Immature natural killer cell (primary cell): Measurements from ENCODE around the gene ZKSCAN1. TPM values are rescaled to one million over a fixed set of nuclear protein-coding genes. Genes with fewer than 3 reads are reported as not detected.

Experiments
- DNase-seq, 3 donors: peaks; one replicate each; pipeline ENCODE4 v3.0.0; 2022; ENCODE audit warnings: mixed read lengths in 1 of 3
- H3K27ac Mint-ChIP-seq, 6 donors: one replicate each; pipeline ENCODE4 v1.8.0; 2020; ENCODE audit warnings: mixed read lengths in 6 of 6, mild to moderate bottlenecking in 5 of 6, inconsistent platforms in 4 of 6, moderate library complexity in 3 of 6
- H3K27me3 Mint-ChIP-seq, 3 donors: one replicate each; pipeline ENCODE4 v1.8.0; 2020 to 2021; ENCODE audit warnings: low read depth in 3 of 3, mild to moderate bottlenecking in 3 of 3, mixed read lengths in 3 of 3, moderate library complexity in 3 of 3, inconsistent platforms in 1 of 3
- H3K36me3 Mint-ChIP-seq, 3 donors: one replicate each; pipeline ENCODE4 v1.8.0; 2020; ENCODE audit warnings: mixed read lengths in 3 of 3, inconsistent platforms in 2 of 3, mild to moderate bottlenecking in 2 of 3
- H3K4me1 Mint-ChIP-seq, 2 donors: one replicate each; pipeline ENCODE4 v1.8.0; 2020; ENCODE audit warnings: inconsistent platforms in 2 of 2, mild to moderate bottlenecking in 2 of 2, mixed read lengths in 2 of 2, moderate library complexity in 1 of 2
- H3K4me3 Mint-ChIP-seq, 5 donors: one replicate each; pipeline ENCODE4 v1.8.0; 2020; ENCODE audit warnings: mild to moderate bottlenecking in 5 of 5, mixed read lengths in 5 of 5, inconsistent platforms in 3 of 5, moderate library complexity in 3 of 5
- H3K9me3 Mint-ChIP-seq, 6 donors: one replicate each; pipeline ENCODE4 v1.8.0; 2020; ENCODE audit warnings: mild to moderate bottlenecking in 6 of 6, mixed read lengths in 6 of 6, inconsistent platforms in 4 of 6, moderate library complexity in 3 of 6
- polyA plus RNA-seq, 3 donors: library from polyadenylated mRNA; unstranded; fragments of 300-500 nt; fragmentation: Illumina TruSeq; gene quantifications; one replicate each; pipeline ENCODE4 v1.2.3, GENCODE V29; 2021

The ZKSCAN1 gene
- polyA plus RNA-seq, 3 donors from 2014 or later, result 14.4 to 48.9 (median 18.7) TPM

GRCh38 chr7:100064162-100064561, 48.8 kb downstream of the ZKSCAN1 start:
- no peak overlapping the region for H3K4me3 Mint-ChIP-seq
- no peak for DNase-seq
- peak overlapping the region in 1 of 6 donors; percentile 11 for H3K27ac Mint-ChIP-seq
- H3K36me3 Mint-ChIP-seq, result peaks cover 0 to 20% (median 4%) of the 10 kb centered on the region in 3 donors
- no peaks in the 10 kb centered on the region for H3K9me3 Mint-ChIP-seq
- no peaks in the 10 kb centered on the region for H3K4me1 Mint-ChIP-seq
- no peaks in the 10 kb centered on the region for H3K27me3 Mint-ChIP-seq

- H3K36me3 Mint-ChIP-seq, result peaks cover 9 to 22% (median 14%) of the 10 kb centered on the region in 3 donors
- no peaks in the 10 kb centered on the region for H3K27me3 Mint-ChIP-seq
- H3K4me1 Mint-ChIP-seq, result no peaks in the 10 kb centered on the region
- H3K9me3 Mint-ChIP-seq, result peaks cover 0 to 6% (median 3%) of the 10 kb centered on the region in 6 donors
- no peak overlapping the region for H3K27ac Mint-ChIP-seq
- no peak overlapping the region for H3K4me3 Mint-ChIP-seq
- DNase-seq, result no peak
These were observed 50.2 kb downstream of the ZKSCAN1 start for GRCh38 chr7:100065452-100066186.

- H3K36me3 Mint-ChIP-seq, result peaks cover 22 to 36% (median 28%) of the 10 kb centered on the region in 3 donors
- H3K9me3 Mint-ChIP-seq, result peaks cover 0 to 20% (median 17%) of the 10 kb centered on the region in 6 donors
- DNase-seq, result no peak
- H3K4me1 Mint-ChIP-seq, result no peaks in the 10 kb centered on the region
- H3K27ac Mint-ChIP-seq, result no peak overlapping the region
- no peak overlapping the region for H3K4me3 Mint-ChIP-seq
- peaks cover 0 to 3% (median 0%) of the 10 kb centered on the region in 3 donors for H3K27me3 Mint-ChIP-seq
These were observed 51.6 kb downstream of the ZKSCAN1 start for GRCh38 chr7:100066953-100067352.

GRCh38 chr7:100069991-100070390, 54.6 kb downstream of the ZKSCAN1 start:
- H3K27ac Mint-ChIP-seq, result peak overlapping the region in 1 of 6 donors; percentile 8
- no peak overlapping the region for H3K4me3 Mint-ChIP-seq
- peaks cover 36 to 53% (median 46%) of the 10 kb centered on the region in 3 donors for H3K36me3 Mint-ChIP-seq
- DNase-seq, result no peak
- no peaks in the 10 kb centered on the region for H3K4me1 Mint-ChIP-seq
- peaks cover 0 to 26% (median 21%) of the 10 kb centered on the region in 6 donors for H3K9me3 Mint-ChIP-seq
- H3K27me3 Mint-ChIP-seq, result peaks cover 0 to 3% (median 0%) of the 10 kb centered on the region in 3 donors

GRCh38 chr7:100071018-100071723, 55.8 kb downstream of the ZKSCAN1 start:
- no peak for DNase-seq
- Mint-ChIP-seq H3K4me3 (no peak overlapping the region), H3K9me3 (peaks cover 0 to 26% (median 21%) of the 10 kb centered on the region in 6 donors), H3K36me3 (peaks cover 42 to 58% (median 56%) of the 10 kb centered on the region in 3 donors), H3K27ac (no peak overlapping the region), H3K27me3 (peaks cover 0 to 3% (median 2%) of the 10 kb centered on the region in 3 donors), H3K4me1 (no peaks in the 10 kb centered on the region)

- Mint-ChIP-seq H3K27ac (peak overlapping the region in 1 of 6 donors; percentile 55), H3K4me3 (no peak overlapping the region), H3K36me3 (peaks cover 46 to 66% (median 56%) of the 10 kb centered on the region in 3 donors), H3K27me3 (peaks cover 0 to 3% (median 2%) of the 10 kb centered on the region in 3 donors), H3K9me3 (peaks cover 0 to 26% (median 21%) of the 10 kb centered on the region in 6 donors), H3K4me1 (peaks cover 2 to 5% of the 10 kb centered on the region in 2 donors)
- DNase-seq, result no peak
These were observed 57.1 kb downstream of the ZKSCAN1 start for GRCh38 chr7:100072462-100072861.

- Mint-ChIP-seq H3K9me3 (peaks cover 0 to 26% (median 21%) of the 10 kb centered on the region in 6 donors), H3K36me3 (peaks cover 44 to 69% (median 56%) of the 10 kb centered on the region in 3 donors), H3K4me1 (peaks cover 9 to 20% of the 10 kb centered on the region in 2 donors), H3K4me3 (no peak overlapping the region), H3K27me3 (peaks cover 0 to 3% (median 2%) of the 10 kb centered on the region in 3 donors), H3K27ac (no peak overlapping the region)
- DNase-seq, result no peak
These were observed 59.4 kb downstream of the ZKSCAN1 start for GRCh38 chr7:100074841-100075240.

- H3K4me1 Mint-ChIP-seq, result peaks cover 14 to 26% of the 10 kb centered on the region in 2 donors
- H3K36me3 Mint-ChIP-seq, result peaks cover 39 to 63% (median 50%) of the 10 kb centered on the region in 3 donors
These were observed 60.0 kb downstream of the ZKSCAN1 start for GRCh38 chr7:100075418-100075817.

GRCh38 chr7:100077205-100077604, 61.8 kb downstream of the ZKSCAN1 start:
- Mint-ChIP-seq H3K27ac (no peak overlapping the region), H3K4me1 (peaks cover 25 to 44% of the 10 kb centered on the region in 2 donors), H3K36me3 (peaks cover 21 to 45% (median 32%) of the 10 kb centered on the region in 3 donors), H3K27me3 (peaks cover 6 to 11% (median 10%) of the 10 kb centered on the region in 3 donors), H3K4me3 (no peak overlapping the region), H3K9me3 (peaks cover 0 to 4% (median 2%) of the 10 kb centered on the region in 6 donors)
- DNase-seq, result no peak

More at GRCh38 chr7:100075418-100075817, 60.0 kb downstream of the ZKSCAN1 start:
- Mint-ChIP-seq H3K4me3 (no peak overlapping the region), H3K9me3 (peaks cover 0 to 21% (median 20%) of the 10 kb centered on the region in 6 donors), H3K27me3 (peaks cover 0 to 5% (median 4%) of the 10 kb centered on the region in 3 donors), H3K27ac (no peak overlapping the region)
- no peak for DNase-seq

GRCh38 chr7:100079024-100079560, 63.7 kb downstream of the ZKSCAN1 start:
- Mint-ChIP-seq H3K4me3 (peak overlapping the region; percentile 1 to 59 (median 26)), H3K27me3 (peaks cover 13 to 16% (median 16%) of the 10 kb centered on the region in 3 donors), H3K27ac (peak overlapping the region in 4 of 6 donors; percentile 51 to 89 (median 77)), H3K36me3 (peaks cover 10 to 30% (median 19%) of the 10 kb centered on the region in 3 donors), H3K4me1 (peaks cover 33 to 54% of the 10 kb centered on the region in 2 donors), H3K9me3 (no peaks in the 10 kb centered on the region)
- DNase-seq, result no peak

GRCh38 chr7:100080907-100081534, 65.6 kb downstream of the ZKSCAN1 start:
- Mint-ChIP-seq H3K27ac (peak overlapping the region; percentile 82 to 94 (median 90)), H3K4me3 (peak overlapping the region; percentile 88 to 97 (median 94)), H3K4me1 (peaks cover 33 to 54% of the 10 kb centered on the region in 2 donors), H3K9me3 (no peaks in the 10 kb centered on the region), H3K27me3 (peaks cover 13 to 16% (median 15%) of the 10 kb centered on the region in 3 donors), H3K36me3 (peaks cover 4 to 14% (median 5%) of the 10 kb centered on the region in 3 donors)
- DNase-seq, result no peak

GRCh38 chr7:100081535-100082102, 66.2 kb downstream of the ZKSCAN1 start, which contains the start of gene ZNF3:
TSS of gene ZNF3 (minus strand) at chr7:100081723. CDS start at chr7:100077357, 4,366 bp downstream.
- Mint-ChIP-seq H3K27ac (peak within 1 kb of the TSS; percentile 85 to 97 (median 92)), H3K4me1 (peaks cover 33 to 54% of the 10 kb centered on the region in 2 donors), H3K36me3 (peaks cover 3 to 9% (median 3%) of the 10 kb centered on the region in 3 donors), H3K4me3 (peak within 1 kb of the TSS; percentile 88 to 97 (median 94)), H3K9me3 (no peaks in the 10 kb centered on the region), H3K27me3 (peaks cover 13 to 16% (median 15%) of the 10 kb centered on the region in 3 donors)
- DNase-seq, result peak; percentile 99
